ENCODE measurements around the gene CUEDC1. TPM values are rescaled to one million over a fixed set of nuclear protein-coding genes. Genes with fewer than 3 reads are reported as not detected.

CUEDC1 gene
- total and polyA plus RNA-seq, 2 of the 13 experiments (the other 11 are each of a cell fraction or from before 2014, with no cell fraction given): 7.4 to 12.9 TPM

DNA sequence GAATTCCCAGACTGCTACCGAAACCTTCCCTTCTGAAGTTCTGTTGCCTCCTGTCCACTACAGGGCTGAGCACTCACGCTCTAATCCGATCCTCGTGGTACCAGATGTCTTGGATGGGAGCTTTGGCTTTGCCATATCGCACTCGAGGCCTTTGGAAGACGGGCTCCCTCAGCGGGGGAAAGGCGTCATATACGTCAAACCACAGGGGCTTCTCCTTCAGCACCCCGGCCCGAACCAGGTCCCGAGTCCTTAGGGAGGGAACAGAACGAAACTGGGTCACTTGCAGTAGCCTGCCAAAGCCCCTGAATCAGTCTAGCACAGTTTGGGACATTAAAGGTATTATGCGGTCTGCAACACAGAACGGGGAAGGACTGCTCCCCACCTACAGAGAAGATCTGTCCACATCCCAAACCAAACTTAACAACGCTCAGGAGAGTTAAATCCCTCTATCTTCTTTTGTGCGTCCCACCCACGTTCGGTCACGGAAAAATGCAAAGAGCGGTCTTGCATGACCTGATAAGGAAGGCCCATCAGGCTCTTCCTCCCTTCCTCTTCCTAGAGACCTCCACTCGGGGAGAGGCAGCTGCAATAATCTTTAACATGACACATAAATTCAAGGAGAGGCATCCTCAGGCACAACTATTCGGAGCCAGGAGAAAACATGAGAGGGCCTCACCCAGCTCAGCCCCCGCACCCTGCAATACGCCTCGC lies 105.9 kb downstream of the CUEDC1 start (continued):
- TF ChIP-seq, protein P1, sequence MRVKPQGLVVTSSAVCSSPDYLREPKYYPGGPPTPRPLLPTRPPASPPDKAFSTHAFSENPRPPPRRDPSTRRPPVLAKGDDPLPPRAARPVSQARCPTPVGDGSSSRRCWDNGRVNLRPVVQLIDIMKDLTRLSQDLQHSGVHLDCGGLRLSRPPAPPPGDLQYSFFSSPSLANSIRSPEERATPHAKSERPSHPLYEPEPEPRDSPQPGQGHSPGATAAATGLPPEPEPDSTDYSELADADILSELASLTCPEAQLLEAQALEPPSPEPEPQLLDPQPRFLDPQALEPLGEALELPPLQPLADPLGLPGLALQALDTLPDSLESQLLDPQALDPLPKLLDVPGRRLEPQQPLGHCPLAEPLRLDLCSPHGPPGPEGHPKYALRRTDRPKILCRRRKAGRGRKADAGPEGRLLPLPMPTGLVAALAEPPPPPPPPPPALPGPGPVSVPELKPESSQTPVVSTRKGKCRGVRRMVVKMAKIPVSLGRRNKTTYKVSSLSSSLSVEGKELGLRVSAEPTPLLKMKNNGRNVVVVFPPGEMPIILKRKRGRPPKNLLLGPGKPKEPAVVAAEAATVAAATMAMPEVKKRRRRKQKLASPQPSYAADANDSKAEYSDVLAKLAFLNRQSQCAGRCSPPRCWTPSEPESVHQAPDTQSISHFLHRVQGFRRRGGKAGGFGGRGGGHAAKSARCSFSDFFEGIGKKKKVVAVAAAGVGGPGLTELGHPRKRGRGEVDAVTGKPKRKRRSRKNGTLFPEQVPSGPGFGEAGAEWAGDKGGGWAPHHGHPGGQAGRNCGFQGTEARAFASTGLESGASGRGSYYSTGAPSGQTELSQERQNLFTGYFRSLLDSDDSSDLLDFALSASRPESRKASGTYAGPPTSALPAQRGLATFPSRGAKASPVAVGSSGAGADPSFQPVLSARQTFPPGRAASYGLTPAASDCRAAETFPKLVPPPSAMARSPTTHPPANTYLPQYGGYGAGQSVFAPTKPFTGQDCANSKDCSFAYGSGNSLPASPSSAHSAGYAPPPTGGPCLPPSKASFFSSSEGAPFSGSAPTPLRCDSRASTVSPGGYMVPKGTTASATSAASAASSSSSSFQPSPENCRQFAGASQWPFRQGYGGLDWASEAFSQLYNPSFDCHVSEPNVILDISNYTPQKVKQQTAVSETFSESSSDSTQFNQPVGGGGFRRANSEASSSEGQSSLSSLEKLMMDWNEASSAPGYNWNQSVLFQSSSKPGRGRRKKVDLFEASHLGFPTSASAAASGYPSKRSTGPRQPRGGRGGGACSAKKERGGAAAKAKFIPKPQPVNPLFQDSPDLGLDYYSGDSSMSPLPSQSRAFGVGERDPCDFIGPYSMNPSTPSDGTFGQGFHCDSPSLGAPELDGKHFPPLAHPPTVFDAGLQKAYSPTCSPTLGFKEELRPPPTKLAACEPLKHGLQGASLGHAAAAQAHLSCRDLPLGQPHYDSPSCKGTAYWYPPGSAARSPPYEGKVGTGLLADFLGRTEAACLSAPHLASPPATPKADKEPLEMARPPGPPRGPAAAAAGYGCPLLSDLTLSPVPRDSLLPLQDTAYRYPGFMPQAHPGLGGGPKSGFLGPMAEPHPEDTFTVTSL (CRISPR knock-in tag; IDR thresholded peaks at IDR 0.05; ENCODE audit: borderline replicate concordance): peak; percentile 59; the same call in 1 of the 2 replicates
- TF ChIP-seq, protein P2, sequence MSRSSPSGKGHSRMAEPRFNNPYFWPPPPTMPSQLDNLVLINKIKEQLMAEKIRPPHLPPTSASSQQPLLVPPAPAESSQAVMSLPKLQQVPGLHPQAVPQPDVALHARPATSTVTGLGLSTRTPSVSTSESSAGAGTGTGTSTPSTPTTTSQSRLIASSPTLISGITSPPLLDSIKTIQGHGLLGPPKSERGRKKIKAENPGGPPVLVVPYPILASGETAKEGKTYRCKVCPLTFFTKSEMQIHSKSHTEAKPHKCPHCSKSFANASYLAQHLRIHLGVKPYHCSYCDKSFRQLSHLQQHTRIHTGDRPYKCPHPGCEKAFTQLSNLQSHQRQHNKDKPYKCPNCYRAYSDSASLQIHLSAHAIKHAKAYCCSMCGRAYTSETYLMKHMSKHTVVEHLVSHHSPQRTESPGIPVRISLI (CRISPR knock-in tag; IDR thresholded peaks at IDR 0.05; ENCODE audit: borderline replicate concordance): no peak
- TF ChIP-seq ZNF205 (CRISPR knock-in tag; IDR thresholded peaks at IDR 0.05): no peak
- TF ChIP-seq ZNF530 (CRISPR knock-in tag; IDR thresholded peaks at IDR 0.05; ENCODE audit: low read depth): peak; percentile 17; the same call in 1 of the 2 replicates
- TF ChIP-seq ZSCAN12 (CRISPR knock-in tag; IDR thresholded peaks at IDR 0.05): 0 out of 2 replicates have a peak, but pooled peaks have one; percentile 16
- no peak for TF ChIP-seq PHF21A (CRISPR knock-in tag; IDR thresholded peaks at IDR 0.05)
- TF ChIP-seq GATA4 (IDR thresholded peaks at IDR 0.05; ENCODE audit: borderline replicate concordance, low read depth): no peak
- TF ChIP-seq, protein P3, sequence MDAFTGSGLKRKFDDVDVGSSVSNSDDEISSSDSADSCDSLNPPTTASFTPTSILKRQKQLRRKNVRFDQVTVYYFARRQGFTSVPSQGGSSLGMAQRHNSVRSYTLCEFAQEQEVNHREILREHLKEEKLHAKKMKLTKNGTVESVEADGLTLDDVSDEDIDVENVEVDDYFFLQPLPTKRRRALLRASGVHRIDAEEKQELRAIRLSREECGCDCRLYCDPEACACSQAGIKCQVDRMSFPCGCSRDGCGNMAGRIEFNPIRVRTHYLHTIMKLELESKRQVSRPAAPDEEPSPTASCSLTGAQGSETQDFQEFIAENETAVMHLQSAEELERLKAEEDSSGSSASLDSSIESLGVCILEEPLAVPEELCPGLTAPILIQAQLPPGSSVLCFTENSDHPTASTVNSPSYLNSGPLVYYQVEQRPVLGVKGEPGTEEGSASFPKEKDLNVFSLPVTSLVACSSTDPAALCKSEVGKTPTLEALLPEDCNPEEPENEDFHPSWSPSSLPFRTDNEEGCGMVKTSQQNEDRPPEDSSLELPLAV (CRISPR knock-in tag; conservative IDR thresholded peaks at IDR 0.05; ENCODE audit: low read depth): 0 out of 2 replicates have a peak, but pooled peaks have one; percentile 1
- 0 out of 2 replicates have a peak, but pooled peaks have one; percentile 6 for TF ChIP-seq ATF1 (CRISPR knock-in tag; IDR thresholded peaks at IDR 0.05)
- TF ChIP-seq, protein P4, sequence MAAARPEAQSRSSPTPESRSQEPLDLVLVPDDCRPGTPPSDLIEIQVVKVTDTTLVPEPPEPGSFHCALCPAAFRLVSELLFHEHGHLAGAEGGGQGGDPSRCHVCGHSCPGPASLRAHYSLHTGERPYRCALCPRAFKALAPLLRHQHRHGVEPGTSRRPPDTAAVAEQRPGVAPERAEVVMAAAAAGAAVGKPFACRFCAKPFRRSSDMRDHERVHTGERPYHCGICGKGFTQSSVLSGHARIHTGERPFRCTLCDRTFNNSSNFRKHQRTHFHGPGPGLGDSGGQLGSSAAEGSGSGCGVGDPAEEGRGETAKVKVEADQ (CRISPR knock-in tag; IDR thresholded peaks at IDR 0.05; ENCODE audit: borderline replicate concordance): no peak
- TF ChIP-seq MZF1 (CRISPR knock-in tag; IDR thresholded peaks at IDR 0.05; ENCODE audit: borderline replicate concordance): no peak
- TF ChIP-seq, protein P5, sequence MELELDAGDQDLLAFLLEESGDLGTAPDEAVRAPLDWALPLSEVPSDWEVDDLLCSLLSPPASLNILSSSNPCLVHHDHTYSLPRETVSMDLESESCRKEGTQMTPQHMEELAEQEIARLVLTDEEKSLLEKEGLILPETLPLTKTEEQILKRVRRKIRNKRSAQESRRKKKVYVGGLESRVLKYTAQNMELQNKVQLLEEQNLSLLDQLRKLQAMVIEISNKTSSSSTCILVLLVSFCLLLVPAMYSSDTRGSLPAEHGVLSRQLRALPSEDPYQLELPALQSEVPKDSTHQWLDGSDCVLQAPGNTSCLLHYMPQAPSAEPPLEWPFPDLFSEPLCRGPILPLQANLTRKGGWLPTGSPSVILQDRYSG (CRISPR knock-in tag; IDR thresholded peaks at IDR 0.05): peak; percentile 3; the same call in 1 of the 2 replicates
- TF ChIP-seq, protein P6, sequence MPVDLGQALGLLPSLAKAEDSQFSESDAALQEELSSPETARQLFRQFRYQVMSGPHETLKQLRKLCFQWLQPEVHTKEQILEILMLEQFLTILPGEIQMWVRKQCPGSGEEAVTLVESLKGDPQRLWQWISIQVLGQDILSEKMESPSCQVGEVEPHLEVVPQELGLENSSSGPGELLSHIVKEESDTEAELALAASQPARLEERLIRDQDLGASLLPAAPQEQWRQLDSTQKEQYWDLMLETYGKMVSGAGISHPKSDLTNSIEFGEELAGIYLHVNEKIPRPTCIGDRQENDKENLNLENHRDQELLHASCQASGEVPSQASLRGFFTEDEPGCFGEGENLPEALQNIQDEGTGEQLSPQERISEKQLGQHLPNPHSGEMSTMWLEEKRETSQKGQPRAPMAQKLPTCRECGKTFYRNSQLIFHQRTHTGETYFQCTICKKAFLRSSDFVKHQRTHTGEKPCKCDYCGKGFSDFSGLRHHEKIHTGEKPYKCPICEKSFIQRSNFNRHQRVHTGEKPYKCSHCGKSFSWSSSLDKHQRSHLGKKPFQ (CRISPR knock-in tag; IDR thresholded peaks at IDR 0.05; ENCODE audit: insufficient replicate concordance): peak; percentile 0
- peak; percentile 27; the same call in 1 of the 2 replicates for TF ChIP-seq ZBTB3 (CRISPR knock-in tag; IDR thresholded peaks at IDR 0.05; ENCODE audit: borderline replicate concordance, low read depth)
- TF ChIP-seq ZNF354B (CRISPR knock-in tag; IDR thresholded peaks at IDR 0.05): 0 out of 2 replicates have a peak, but pooled peaks have one; percentile 65

Data from HepG2 (cell line).